CD4-positive, alpha-beta T cell treated with Interleukin-4 for 1 hour (primary cell): ENCODE data around the gene ZNF554.
A peak's percentile ranks its signal among the peaks of the same experiment; 100 is the strongest.

Source experiments
- DNase-seq, 2 donors: peaks; one replicate each; pipeline ENCODE4 v3.0.0-alpha.2; 2020 to 2022

ZNF554 gene

GRCh38 chr19:2872175-2872574, 52.5 kb downstream of the ZNF554 start:
- DNase-seq: peak; percentile 17 to 18

GRCh38 chr19:2877398-2878331, 58.0 kb downstream of the ZNF554 start:
- DNase-seq: no peak

GRCh38 chr19:2883686-2884439, 64.2 kb downstream of the ZNF554 start:
- DNase-seq: no peak

- no peak for DNase-seq
These were observed 66.1 kb downstream of the ZNF554 start for GRCh38 chr19:2885736-2886135.
